ENCODE measurements around the gene NNAT. TPM values are rescaled to one million over a fixed set of nuclear protein-coding genes. Genes with fewer than 3 reads are reported as not detected.

The NNAT gene
- total RNA-seq, 3 donors from 2014 or later (not counting 1 experiment from before 2014, with no cell fraction given), result not detected

- ATAC-seq (no peak), DNase-seq (no peak)
- H3K4me1 Mint-ChIP-seq, result peaks cover 6% of the 10 kb centered on the region in 2 donors
- no peaks in the 10 kb centered on the region for H3K9me3 Mint-ChIP-seq
- H3K4me3 Mint-ChIP-seq, result no peak overlapping the region
- peaks cover 10 to 12% of the 10 kb centered on the region in 2 donors for H3K27me3 Mint-ChIP-seq (ENCODE audit: low read depth in 2 of 2)
- no peak for TF ChIP-seq CTCF (IDR thresholded peaks at IDR 0.05)
- H3K27ac Mint-ChIP-seq, result no peak overlapping the region
- Histone ChIP-seq H3K36me3 (ENCODE audit: control insufficient read depth, insufficient read depth, low read length) (no peaks in the 10 kb centered on the region), H3K9me3 (ENCODE audit: control insufficient read depth, insufficient read depth, low read length) (no peaks in the 10 kb centered on the region), H3K4me3 (ENCODE audit: low read length) (no peak overlapping the region), H3K27ac (ENCODE audit: low read length) (no peak overlapping the region), H3K4me1 (ENCODE audit: control insufficient read depth, insufficient read depth, low read length) (peaks cover 2% of the 10 kb centered on the region), H3K27me3 (ENCODE audit: control insufficient read depth, insufficient read depth, low read length) (no peaks in the 10 kb centered on the region)
- intact Hi-C loops (cut with micrococcal nuclease), result no loop called here
- H3K36me3 Mint-ChIP-seq, result no peaks in the 10 kb centered on the region
- 75% methylated on average over 10 of the region's 10 CpGs for WGBS (ENCODE audit: insufficient coverage)
Observed at GRCh38 chr20:37535443-37536132, 14.5 kb downstream of the NNAT start.

- Histone ChIP-seq H3K4me1 (ENCODE audit: control insufficient read depth, insufficient read depth, low read length) (peaks cover 2% of the 10 kb centered on the region), H3K36me3 (ENCODE audit: control insufficient read depth, insufficient read depth, low read length) (no peaks in the 10 kb centered on the region), H3K27ac (ENCODE audit: low read length) (no peak overlapping the region), H3K27me3 (ENCODE audit: control insufficient read depth, insufficient read depth, low read length) (no peaks in the 10 kb centered on the region), H3K9me3 (ENCODE audit: control insufficient read depth, insufficient read depth, low read length) (no peaks in the 10 kb centered on the region), H3K4me3 (ENCODE audit: low read length) (no peak overlapping the region)
- H3K27ac Mint-ChIP-seq, result no peak overlapping the region
- ATAC-seq, result no peak
- 100% methylated on average over 1 of the region's 1 CpG for WGBS (ENCODE audit: insufficient coverage)
- DNase-seq, result no peak
- H3K4me3 Mint-ChIP-seq, result no peak overlapping the region
- intact Hi-C loops (cut with micrococcal nuclease), result no loop called here
- H3K9me3 Mint-ChIP-seq, result no peaks in the 10 kb centered on the region
- peaks cover 6% of the 10 kb centered on the region in 2 donors for H3K4me1 Mint-ChIP-seq
- no peaks in the 10 kb centered on the region for H3K36me3 Mint-ChIP-seq
- peaks cover 10 to 12% of the 10 kb centered on the region in 2 donors for H3K27me3 Mint-ChIP-seq (ENCODE audit: low read depth in 2 of 2)
- TF ChIP-seq CTCF (IDR thresholded peaks at IDR 0.05), result no peak
Observed at GRCh38 chr20:37537505-37537904, 16.5 kb downstream of the NNAT start.

DNA sequence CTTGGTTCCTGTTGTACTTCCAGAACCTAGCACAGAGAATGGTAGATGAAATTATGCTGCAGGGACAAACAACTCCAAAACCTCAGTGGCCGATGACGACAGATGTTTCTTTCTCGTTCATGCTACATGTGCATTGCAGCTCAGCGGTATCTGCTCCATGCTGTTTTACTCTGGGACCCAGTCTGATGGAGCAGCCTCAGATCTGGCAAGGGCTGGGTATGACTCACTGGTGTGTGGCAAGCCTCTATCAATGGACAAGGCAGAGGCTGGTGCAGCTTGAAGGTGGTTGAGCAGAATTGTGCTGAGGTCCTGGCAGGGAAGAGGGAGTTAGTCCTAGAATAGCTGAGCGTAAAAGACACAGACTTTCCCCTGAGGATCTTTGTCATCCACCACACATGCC lies 17.0 kb downstream of the NNAT start:
- Histone ChIP-seq H3K27ac (ENCODE audit: low read length) (no peak overlapping the region), H3K9me3 (ENCODE audit: control insufficient read depth, insufficient read depth, low read length) (no peaks in the 10 kb centered on the region), H3K4me3 (ENCODE audit: low read length) (no peak overlapping the region), H3K27me3 (ENCODE audit: control insufficient read depth, insufficient read depth, low read length) (no peaks in the 10 kb centered on the region), H3K36me3 (ENCODE audit: control insufficient read depth, insufficient read depth, low read length) (no peaks in the 10 kb centered on the region), H3K4me1 (ENCODE audit: control insufficient read depth, insufficient read depth, low read length) (peaks cover 2% of the 10 kb centered on the region)
- ATAC-seq (no peak), DNase-seq (no peak)
- H3K4me1 Mint-ChIP-seq, result peaks cover 6% of the 10 kb centered on the region in 2 donors
- H3K27me3 Mint-ChIP-seq (ENCODE audit: low read depth in 2 of 2), result peaks cover 10 to 12% of the 10 kb centered on the region in 2 donors
- H3K27ac Mint-ChIP-seq, result no peak overlapping the region
- H3K4me3 Mint-ChIP-seq, result no peak overlapping the region
- H3K36me3 Mint-ChIP-seq, result no peaks in the 10 kb centered on the region
- 94% methylated on average over 4 of the region's 5 CpGs for WGBS (ENCODE audit: insufficient coverage)
- no peak for TF ChIP-seq CTCF (IDR thresholded peaks at IDR 0.05)
- intact Hi-C loops (cut with micrococcal nuclease), result no loop called here
- no peaks in the 10 kb centered on the region for H3K9me3 Mint-ChIP-seq

GRCh38 chr20:37539424-37539823 lies 18.4 kb downstream of the NNAT start:
- Mint-ChIP-seq H3K27me3 (ENCODE audit: low read depth in 2 of 2) (peaks cover 10 to 15% of the 10 kb centered on the region in 2 donors), H3K9me3 (no peaks in the 10 kb centered on the region), H3K4me3 (no peak overlapping the region), H3K36me3 (no peaks in the 10 kb centered on the region), H3K4me1 (peaks cover 5% of the 10 kb centered on the region in 2 donors), H3K27ac (no peak overlapping the region)
- Histone ChIP-seq H3K27ac (ENCODE audit: low read length) (no peak overlapping the region), H3K4me1 (ENCODE audit: control insufficient read depth, insufficient read depth, low read length) (peaks cover 2% of the 10 kb centered on the region), H3K27me3 (ENCODE audit: control insufficient read depth, insufficient read depth, low read length) (no peaks in the 10 kb centered on the region), H3K4me3 (ENCODE audit: low read length) (no peak overlapping the region), H3K36me3 (ENCODE audit: control insufficient read depth, insufficient read depth, low read length) (no peaks in the 10 kb centered on the region), H3K9me3 (ENCODE audit: control insufficient read depth, insufficient read depth, low read length) (no peaks in the 10 kb centered on the region)
- no peak for ATAC-seq
- no peak for TF ChIP-seq CTCF (IDR thresholded peaks at IDR 0.05)
- intact Hi-C loops (cut with micrococcal nuclease), result no loop called here
- WGBS (ENCODE audit: insufficient coverage), result 62% methylated on average over 1 of the region's 4 CpGs
- DNase-seq, result no peak
